Neural progenitor cell (in vitro differentiated cells): ENCODE results near the gene GINS2. TPM values are rescaled to one million over a fixed set of nuclear protein-coding genes. Genes with fewer than 3 reads are reported as not detected.

ENCODE experiments used
- DNase-seq: peaks from one replicate; pipeline ENCODE4 v3.0.0-alpha.2; 2016; ENCODE audit warnings: low spot score
- H2AFZ ChIP-seq: fragments of 200-600 bp; sonication (generic); replicated peaks from 2 replicates; pipeline ENCODE4 v1.6.1; 2016; ENCODE audit warnings: antibody characterized with exemption
- H3F3A ChIP-seq: fragments of 200-600 bp; sonication (generic); 2 replicates; pipeline ENCODE4 v1.6.1; 2016; ENCODE audit warnings: antibody characterized with exemption, low read depth
- H3K27ac ChIP-seq: fragments of 200-600 bp; sonication (generic); 2 replicates; pipeline ENCODE4 v1.5.1; 2016; ENCODE audit warnings: mild to moderate bottlenecking
- H3K27me3 ChIP-seq: fragments of 200-600 bp; sonication (generic); 2 replicates; pipeline ENCODE4 v1.6.1; 2016; ENCODE audit warnings: mild to moderate bottlenecking, moderate library complexity
- H3K36me3 ChIP-seq: fragments of 200-600 bp; sonication (generic); 2 replicates; pipeline ENCODE4 v1.5.1; 2016
- H3K4me1 ChIP-seq: fragments of 200-600 bp; sonication (generic); 2 replicates; pipeline ENCODE4 v1.6.1; 2016; ENCODE audit warnings: mixed run types
- H3K4me2 ChIP-seq: fragments of 200-600 bp; sonication (generic); 2 replicates; pipeline ENCODE4 v1.6.1; 2016
- H3K4me3 ChIP-seq: fragments of 200-600 bp; sonication (generic); 2 replicates; pipeline ENCODE4 v1.5.1; 2016
- H3K79me2 ChIP-seq: fragments of 200-600 bp; sonication (generic); 2 replicates; pipeline ENCODE4 v1.6.1; 2016; ENCODE audit warnings: low read depth
- H3K9ac ChIP-seq: fragments of 200-600 bp; sonication (generic); 2 replicates; pipeline ENCODE4 v1.6.1; 2016
- H3K9me3 ChIP-seq: fragments of 200-600 bp; sonication (generic); 2 replicates; pipeline ENCODE4 v1.5.1; 2016; ENCODE audit warnings: low read depth
- H4K20me1 ChIP-seq: fragments of 200-600 bp; sonication (generic); 2 replicates; pipeline ENCODE4 v1.6.1; 2016; ENCODE audit warnings: low read depth
- H3K27ac Mint-ChIP-seq: 3 replicates; pipeline ENCODE4 v1.8.0; 2021; ENCODE audit warnings: mixed read lengths
- H3K27me3 Mint-ChIP-seq: 2 replicates; pipeline ENCODE4 v1.8.0; 2022; ENCODE audit warnings: low read depth, mild to moderate bottlenecking, inconsistent platforms, moderate library complexity, mixed read lengths; ENCODE audit not compliant: insufficient read depth
- H3K36me3 Mint-ChIP-seq: 3 replicates; pipeline ENCODE4 v1.8.0; 2021; ENCODE audit warnings: mixed read lengths
- H3K4me1 Mint-ChIP-seq: 3 replicates; pipeline ENCODE4 v1.8.0; 2021; ENCODE audit warnings: mixed read lengths
- H3K4me3 Mint-ChIP-seq: 3 replicates; pipeline ENCODE4 v1.8.0; 2021; ENCODE audit warnings: mild to moderate bottlenecking, moderate library complexity, mixed read lengths
- H3K9me3 Mint-ChIP-seq: 3 replicates; pipeline ENCODE4 v1.8.0; 2020; ENCODE audit warnings: mixed read lengths
- EZH2 ChIP-seq: fragments of 200-600 bp; sonication (generic); IDR thresholded peaks from 2 replicates; pipeline ENCODE4 v1.6.1; 2017; ENCODE audit warnings: antibody characterized with exemption, mild to moderate bottlenecking, moderate library complexity
- EZH2phosphoT487 ChIP-seq: fragments of 200-600 bp; sonication (generic); IDR thresholded peaks from 2 replicates; pipeline ENCODE4 v1.6.1; 2017; ENCODE audit warnings: antibody characterized with exemption
- total RNA-seq: library from RNA; depleted of rRNA; stranded (reverse); fragments of >200 nt; gene quantifications from 2 replicates; pipeline ENCODE4 v1.2.3, GENCODE V29; 2015; ENCODE audit warnings: low replicate concordance
- TF ChIP-seq, protein P1 (sequence below): fragments of 200-600 bp; sonication (generic); IDR thresholded peaks from 2 replicates; pipeline ENCODE4 v1.5.1; 2017; ENCODE audit warnings: antibody characterized with exemption, mild to moderate bottlenecking

GINS2 gene
- total RNA-seq, 1 donor from 2014 or later = 47.9 TPM

DNA sequence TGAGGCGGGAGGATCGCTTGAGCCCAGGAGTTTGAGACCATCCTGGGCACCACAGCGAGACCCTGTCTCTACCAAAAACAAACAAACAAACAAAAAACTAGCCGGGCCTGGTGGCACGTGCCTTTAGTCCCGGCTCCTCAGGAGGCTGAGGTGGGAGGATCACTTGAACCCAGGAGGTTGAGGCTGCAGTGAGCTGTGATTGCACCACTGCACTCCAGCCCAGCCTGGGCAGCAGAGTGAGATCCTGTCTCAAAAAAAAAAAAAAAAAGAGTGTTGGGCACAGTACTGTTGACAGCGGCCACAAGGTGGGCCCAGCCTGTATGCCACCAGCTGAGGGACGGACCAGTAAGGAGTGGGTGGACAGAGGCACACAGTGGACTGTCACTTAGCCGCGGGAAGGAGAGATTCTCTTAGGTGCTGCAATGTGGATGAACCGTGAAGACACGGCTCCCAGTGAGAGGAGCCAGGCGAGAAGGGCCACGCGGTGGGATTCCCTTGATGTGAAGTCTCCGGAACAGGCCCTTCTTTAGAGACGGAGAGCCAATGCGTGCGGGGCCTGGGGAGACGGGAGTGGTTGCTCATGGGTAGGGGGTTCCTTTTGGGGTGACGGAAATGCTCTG, 44.6 kb downstream of the GINS2 start:
- no peak overlapping the region for H3K27ac Mint-ChIP-seq
- Histone ChIP-seq H3K27me3 (no peaks in the 10 kb centered on the region), H4K20me1 (no peaks in the 10 kb centered on the region)

DNA sequence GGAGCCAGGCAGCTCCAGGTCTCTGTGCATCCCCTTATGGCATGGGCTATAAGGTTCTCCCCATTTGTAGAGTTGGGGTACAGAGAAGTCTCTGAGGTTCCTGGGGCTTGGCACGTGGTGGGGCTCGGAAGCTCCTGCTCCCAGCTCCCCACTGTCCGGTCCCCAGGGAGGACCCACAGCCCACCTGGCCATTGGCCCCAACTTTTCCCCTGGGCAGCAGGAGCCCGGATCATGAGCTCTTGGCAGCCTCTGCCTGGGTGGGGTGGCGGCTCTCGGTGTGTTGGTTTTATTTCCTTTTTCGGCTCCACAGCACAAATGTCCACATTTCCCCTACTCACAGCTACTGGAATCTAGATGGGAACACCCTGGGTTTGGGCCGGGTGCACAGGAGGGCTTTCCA, 45.1 kb downstream of the GINS2 start:
- H3K4me1 Mint-ChIP-seq = peaks cover 5% of the 10 kb centered on the region
- peaks cover 3% of the 10 kb centered on the region for H3K4me1 ChIP-seq
- peaks cover 28% of the 10 kb centered on the region for H3K79me2 ChIP-seq
- H3K27me3 Mint-ChIP-seq = no peaks in the 10 kb centered on the region
- no peaks in the 10 kb centered on the region for H3K9me3 ChIP-seq
- H2AFZ ChIP-seq = no peak overlapping the region
- DNase-seq = no peak
- no peak overlapping the region for H3K4me2 ChIP-seq
- H3K9me3 Mint-ChIP-seq = no peaks in the 10 kb centered on the region
- no peaks in the 10 kb centered on the region for H3K36me3 ChIP-seq
- H4K20me1 ChIP-seq = peaks cover 4% of the 10 kb centered on the region
- no peak overlapping the region for H3K4me3 Mint-ChIP-seq
- H3K9ac ChIP-seq = no peak overlapping the region
- H3K36me3 Mint-ChIP-seq = no peaks in the 10 kb centered on the region
- H3F3A ChIP-seq = no peaks in the 10 kb centered on the region
- no peak overlapping the region for H3K27ac Mint-ChIP-seq
- no peaks in the 10 kb centered on the region for H3K27me3 ChIP-seq
- H3K4me3 ChIP-seq = no peak overlapping the region
- no peak overlapping the region for H3K27ac ChIP-seq
- TF ChIP-seq, protein P1, sequence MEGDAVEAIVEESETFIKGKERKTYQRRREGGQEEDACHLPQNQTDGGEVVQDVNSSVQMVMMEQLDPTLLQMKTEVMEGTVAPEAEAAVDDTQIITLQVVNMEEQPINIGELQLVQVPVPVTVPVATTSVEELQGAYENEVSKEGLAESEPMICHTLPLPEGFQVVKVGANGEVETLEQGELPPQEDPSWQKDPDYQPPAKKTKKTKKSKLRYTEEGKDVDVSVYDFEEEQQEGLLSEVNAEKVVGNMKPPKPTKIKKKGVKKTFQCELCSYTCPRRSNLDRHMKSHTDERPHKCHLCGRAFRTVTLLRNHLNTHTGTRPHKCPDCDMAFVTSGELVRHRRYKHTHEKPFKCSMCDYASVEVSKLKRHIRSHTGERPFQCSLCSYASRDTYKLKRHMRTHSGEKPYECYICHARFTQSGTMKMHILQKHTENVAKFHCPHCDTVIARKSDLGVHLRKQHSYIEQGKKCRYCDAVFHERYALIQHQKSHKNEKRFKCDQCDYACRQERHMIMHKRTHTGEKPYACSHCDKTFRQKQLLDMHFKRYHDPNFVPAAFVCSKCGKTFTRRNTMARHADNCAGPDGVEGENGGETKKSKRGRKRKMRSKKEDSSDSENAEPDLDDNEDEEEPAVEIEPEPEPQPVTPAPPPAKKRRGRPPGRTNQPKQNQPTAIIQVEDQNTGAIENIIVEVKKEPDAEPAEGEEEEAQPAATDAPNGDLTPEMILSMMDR = no peak
- TF ChIP-seq EZH2 (no peak), EZH2phosphoT487 (no peak)

More for the DNA sequence above, 44.6 kb downstream of the GINS2 start:
- Mint-ChIP-seq H3K4me1 (peaks cover 11% of the 10 kb centered on the region), H3K4me3 (no peak overlapping the region), H3K9me3 (no peaks in the 10 kb centered on the region), H3K27me3 (no peaks in the 10 kb centered on the region), H3K36me3 (no peaks in the 10 kb centered on the region)
- Histone ChIP-seq H3K4me1 (peaks cover 3% of the 10 kb centered on the region), H3K27ac (no peak overlapping the region), H3K4me2 (no peak overlapping the region), H3K4me3 (no peak overlapping the region), H3K36me3 (no peaks in the 10 kb centered on the region), H2AFZ (no peak overlapping the region), H3K79me2 (peaks cover 22% of the 10 kb centered on the region), H3F3A (no peaks in the 10 kb centered on the region), H3K9ac (no peak overlapping the region), H3K9me3 (no peaks in the 10 kb centered on the region)
- TF ChIP-seq EZH2phosphoT487 (no peak), EZH2 (no peak)
- TF ChIP-seq, protein P1 = no peak
- DNase-seq = no peak

DNA sequence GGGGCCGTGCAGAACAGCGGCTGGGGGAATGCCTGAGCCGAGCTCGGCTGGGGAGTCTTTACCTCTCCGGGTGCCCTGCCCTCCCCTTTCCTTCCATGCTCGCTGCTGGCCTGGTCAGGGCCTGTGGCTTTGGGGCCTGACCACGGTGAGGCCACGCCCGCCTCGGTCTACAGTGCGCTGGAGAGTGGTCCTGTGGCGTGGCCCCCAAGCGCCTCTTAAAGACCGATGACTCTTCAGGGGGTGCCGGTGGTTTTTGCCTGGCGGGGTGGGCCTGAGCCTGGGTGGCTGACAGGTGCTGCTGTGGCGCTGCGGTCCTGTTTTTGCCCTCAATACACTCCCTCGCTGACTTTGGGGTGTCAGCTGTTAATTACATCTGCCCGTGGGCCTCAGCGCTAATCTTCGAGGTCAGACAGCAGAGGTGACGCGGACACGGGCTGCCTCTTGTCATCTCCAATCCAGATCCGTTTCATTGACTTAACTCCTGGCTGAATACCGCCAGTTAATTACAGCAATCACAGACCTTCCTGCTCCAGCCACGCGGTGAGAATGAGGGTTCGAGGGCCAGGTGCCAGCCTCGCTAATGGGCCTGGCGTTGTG, 45.9 kb downstream of the GINS2 start:
- no peak overlapping the region for H3K27ac Mint-ChIP-seq
- Histone ChIP-seq H3K4me3 (no peak overlapping the region), H3K27me3 (no peaks in the 10 kb centered on the region), H2AFZ (no peak overlapping the region), H3K36me3 (no peaks in the 10 kb centered on the region), H3K4me2 (no peak overlapping the region), H4K20me1 (peaks cover 12% of the 10 kb centered on the region), H3K9ac (no peak overlapping the region), H3K27ac (no peak overlapping the region), H3F3A (no peaks in the 10 kb centered on the region), H3K4me1 (peaks cover 3% of the 10 kb centered on the region), H3K9me3 (no peaks in the 10 kb centered on the region), H3K79me2 (peaks cover 34% of the 10 kb centered on the region)
- no peaks in the 10 kb centered on the region for H3K27me3 Mint-ChIP-seq
- H3K4me3 Mint-ChIP-seq = no peak overlapping the region
- no peaks in the 10 kb centered on the region for H3K9me3 Mint-ChIP-seq
- DNase-seq = no peak
- peaks cover 10% of the 10 kb centered on the region for H3K4me1 Mint-ChIP-seq
- no peaks in the 10 kb centered on the region for H3K36me3 Mint-ChIP-seq
- TF ChIP-seq EZH2 (no peak), EZH2phosphoT487 (no peak)
- TF ChIP-seq, protein P1 = no peak
